ENCODE data around the gene SFT2D1. TPM values are rescaled to one million over a fixed set of nuclear protein-coding genes. Genes with fewer than 3 reads are reported as not detected.
"Not testable (repeated sequence)": the region's sequence is repeated elsewhere in the genome, so short reads cannot be mapped to it uniquely, and the experiment has no call there.

The SFT2D1 gene
- total RNA-seq, 2 experiments from 2014 or later, result 57.2 to 59.5 TPM

DNA sequence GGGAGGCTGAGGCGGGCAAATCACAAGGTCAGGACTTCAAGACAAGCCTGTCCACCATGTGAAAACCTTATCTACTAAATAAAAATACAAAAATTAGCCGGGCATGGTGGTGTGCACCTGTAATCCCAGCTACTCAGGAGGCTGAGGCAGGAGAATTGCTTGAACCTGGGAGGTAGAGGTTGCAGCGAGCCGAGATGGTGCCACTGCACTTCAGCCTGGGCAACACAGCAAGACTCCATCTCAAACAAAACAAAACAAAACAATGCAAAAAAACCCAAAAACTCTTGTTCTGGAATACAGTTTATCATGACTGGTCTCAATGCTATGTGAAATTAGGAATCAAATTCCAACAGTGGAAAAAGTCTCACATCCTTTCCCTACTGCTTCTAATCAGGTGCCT, 20.1 kb upstream of the SFT2D1 start:
- CTCF ChIA-PET, result interaction anchor here (1.0 kb wide), 1 partner anchor 19 kb away, joined by 4 read pairs; no protein-coding TSS in a partner anchor
- H3K27ac Mint-ChIP-seq; DNase-seq; H3K9me3 Mint-ChIP-seq; H3K4me1 Mint-ChIP-seq (ENCODE audit: low read depth); intact Hi-C loops (cut with micrococcal nuclease); POLR2A ChIA-PET; H3K4me3 Mint-ChIP-seq: not testable (repeated sequence)
- Mint-ChIP-seq H3K27me3 (peaks cover 14% of the 10 kb centered on the region), H3K36me3 (peaks cover 13% of the 10 kb centered on the region)

GRCh38 chr6:166361077-166361429, 18.7 kb upstream of the SFT2D1 start:
- intact Hi-C loops (cut with micrococcal nuclease), result no loop called here
- Mint-ChIP-seq H3K4me3 (no peak overlapping the region), H3K27ac (no peak overlapping the region), H3K27me3 (peaks cover 14% of the 10 kb centered on the region), H3K9me3 (peaks cover 6% of the 10 kb centered on the region), H3K4me1 (ENCODE audit: low read depth) (no peaks in the 10 kb centered on the region), H3K36me3 (peaks cover 11% of the 10 kb centered on the region)
- ChIA-PET CTCF (no interaction called here), POLR2A (no interaction called here)
- DNase-seq, result no peak

DNA sequence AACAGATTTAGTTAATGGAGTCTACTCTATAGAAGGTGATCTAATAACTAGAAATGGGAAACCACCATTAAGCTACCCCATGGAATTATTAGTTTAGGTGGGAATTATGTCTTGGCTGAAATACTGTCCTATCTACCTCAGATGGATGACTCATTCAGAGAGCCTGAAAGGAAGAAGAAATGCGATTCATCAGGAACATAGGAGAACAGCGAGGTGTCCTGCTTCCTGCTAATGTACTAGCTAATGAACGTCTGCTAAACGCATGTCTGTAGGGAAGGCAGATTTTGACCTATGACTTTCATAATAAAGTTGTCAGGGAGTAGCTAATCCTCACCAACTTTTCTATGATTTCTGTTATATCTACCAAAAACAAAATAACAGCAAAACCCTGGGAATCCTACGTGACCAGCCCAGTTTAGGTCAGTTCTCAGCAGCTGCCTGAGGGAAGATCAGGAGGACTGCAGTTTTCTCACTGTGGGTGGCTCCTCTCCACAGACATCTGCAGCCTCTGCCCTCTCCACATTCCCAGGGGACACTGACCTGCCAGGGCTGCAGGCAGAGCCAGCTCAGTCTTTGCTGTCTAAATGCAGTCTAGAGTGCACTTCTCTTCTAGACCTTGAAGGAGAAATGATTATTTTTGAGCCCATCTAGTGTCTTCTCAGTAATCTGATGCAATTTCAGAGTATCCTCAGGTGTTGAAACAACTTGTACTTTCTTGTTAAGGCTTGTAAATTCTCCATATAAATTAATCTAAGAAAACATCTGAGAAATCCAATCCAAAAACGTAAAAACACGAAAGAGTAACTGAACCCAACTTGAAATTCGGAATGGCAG, 18.1 kb upstream of the SFT2D1 start:
- POLR2A ChIA-PET, result no interaction called here

DNA sequence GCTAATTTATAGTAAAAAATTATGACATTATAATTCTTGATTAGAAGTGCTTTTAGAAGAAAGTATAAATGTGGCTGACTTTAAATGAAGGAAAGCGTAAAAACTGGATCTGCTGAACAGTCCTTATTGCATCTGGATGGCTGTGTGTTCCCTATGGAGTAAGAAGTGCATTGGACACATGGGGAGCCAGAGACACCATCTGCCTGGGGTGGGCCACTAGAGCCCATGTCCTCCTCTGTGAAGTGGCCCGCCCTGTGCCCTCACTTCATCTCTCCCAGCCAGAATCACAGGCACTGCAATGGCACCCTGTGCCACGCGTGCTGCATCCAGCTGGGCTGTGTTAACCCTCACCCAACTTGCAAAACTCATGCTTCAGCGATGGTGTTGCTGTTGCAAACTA, 13.2 kb upstream of the SFT2D1 start:
- H3K4me1 Mint-ChIP-seq (ENCODE audit: low read depth), result no peaks in the 10 kb centered on the region
- peaks cover 18% of the 10 kb centered on the region for H3K27me3 Mint-ChIP-seq
- H3K27ac Mint-ChIP-seq, result no peak overlapping the region
- CTCF ChIA-PET, result interaction anchor here (1.0 to 1.7 kb wide), 2 partner anchors 26 to 45 kb away, joined by 3 read pairs; no protein-coding TSS in a partner anchor
- DNase-seq, result no peak
- H3K9me3 Mint-ChIP-seq, result peaks cover 15% of the 10 kb centered on the region
- intact Hi-C loops (cut with micrococcal nuclease), result no loop called here
- POLR2A ChIA-PET, result no interaction called here
- no peak overlapping the region for H3K4me3 Mint-ChIP-seq
- peaks cover 3% of the 10 kb centered on the region for H3K36me3 Mint-ChIP-seq

More for the DNA sequence above, 18.1 kb upstream of the SFT2D1 start:
- CTCF ChIA-PET, result no interaction called here
- no peak overlapping the region for H3K4me3 Mint-ChIP-seq
- H3K9me3 Mint-ChIP-seq, result peaks cover 6% of the 10 kb centered on the region
- no peak for DNase-seq
- peaks cover 6% of the 10 kb centered on the region for H3K36me3 Mint-ChIP-seq
- H3K4me1 Mint-ChIP-seq (ENCODE audit: low read depth), result no peaks in the 10 kb centered on the region
- H3K27me3 Mint-ChIP-seq, result peaks cover 16% of the 10 kb centered on the region
- intact Hi-C loops (cut with micrococcal nuclease), result no loop called here
- no peak overlapping the region for H3K27ac Mint-ChIP-seq

DNA sequence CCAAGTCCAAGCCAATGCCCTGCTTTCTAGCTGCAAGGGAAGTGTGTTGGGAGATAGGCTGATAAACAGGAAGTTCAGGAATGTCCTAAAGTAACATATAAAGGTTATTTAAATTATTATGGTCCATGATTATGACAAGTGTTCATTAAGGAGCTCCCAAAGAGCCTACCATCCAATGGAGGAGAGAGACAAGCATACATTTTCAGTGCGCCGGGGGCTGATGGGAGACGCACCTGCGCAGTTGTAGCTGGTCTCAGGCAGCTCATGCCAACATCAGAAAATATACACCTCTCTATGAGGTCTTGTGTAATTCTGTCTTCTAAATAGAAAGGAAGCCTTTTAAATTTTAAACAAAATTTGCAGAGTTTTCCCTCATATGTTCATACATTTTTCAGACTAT, 12.6 kb upstream of the SFT2D1 start:
- Mint-ChIP-seq H3K27ac (no peak overlapping the region), H3K9me3 (peaks cover 20% of the 10 kb centered on the region), H3K27me3 (peaks cover 18% of the 10 kb centered on the region), H3K36me3 (peaks cover 3% of the 10 kb centered on the region), H3K4me1 (ENCODE audit: low read depth) (no peaks in the 10 kb centered on the region), H3K4me3 (no peak overlapping the region)
- ChIA-PET POLR2A (no interaction called here), CTCF (interaction anchor here (0.6 to 1.7 kb wide), 3 partner anchors 11 to 46 kb away, joined by 3 read pairs; no protein-coding TSS in a partner anchor)
- intact Hi-C loops (cut with micrococcal nuclease), result no loop called here
- no peak for DNase-seq

GRCh38 chr6:166354143-166354542, 11.8 kb upstream of the SFT2D1 start:
- DNase-seq, result no peak
- ChIA-PET POLR2A (no interaction called here), CTCF (no interaction called here)
- no peaks in the 10 kb centered on the region for H3K4me1 Mint-ChIP-seq (ENCODE audit: low read depth)
- H3K4me3 Mint-ChIP-seq, result no peak overlapping the region
- intact Hi-C loops (cut with micrococcal nuclease), result no loop called here
- H3K9me3 Mint-ChIP-seq, result peaks cover 25% of the 10 kb centered on the region
- H3K27me3 Mint-ChIP-seq, result peaks cover 12% of the 10 kb centered on the region
- H3K27ac Mint-ChIP-seq, result no peak overlapping the region
- H3K36me3 Mint-ChIP-seq, result peaks cover 3% of the 10 kb centered on the region

DNA sequence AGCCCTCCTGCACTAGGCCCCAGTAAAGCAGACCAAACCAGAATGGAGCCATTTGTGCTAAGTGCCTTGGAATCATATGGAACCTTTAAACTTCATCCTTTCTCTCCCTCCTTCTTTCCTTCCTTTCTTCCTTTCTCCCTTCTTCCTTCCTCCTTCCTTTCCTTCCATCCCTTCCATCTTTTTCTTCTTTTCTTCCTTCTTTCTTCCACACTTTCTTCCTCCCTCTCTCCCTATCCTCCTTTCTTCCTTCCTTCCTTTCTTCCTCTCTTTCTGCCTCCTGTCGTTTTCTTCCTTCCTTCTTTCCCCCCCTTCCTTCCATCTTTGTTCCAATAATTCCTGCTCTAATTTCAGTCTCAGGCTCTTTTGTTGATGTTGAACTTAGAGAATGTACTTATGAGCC, 11.2 kb upstream of the SFT2D1 start:
- H3K27ac Mint-ChIP-seq, result no peak overlapping the region

DNA sequence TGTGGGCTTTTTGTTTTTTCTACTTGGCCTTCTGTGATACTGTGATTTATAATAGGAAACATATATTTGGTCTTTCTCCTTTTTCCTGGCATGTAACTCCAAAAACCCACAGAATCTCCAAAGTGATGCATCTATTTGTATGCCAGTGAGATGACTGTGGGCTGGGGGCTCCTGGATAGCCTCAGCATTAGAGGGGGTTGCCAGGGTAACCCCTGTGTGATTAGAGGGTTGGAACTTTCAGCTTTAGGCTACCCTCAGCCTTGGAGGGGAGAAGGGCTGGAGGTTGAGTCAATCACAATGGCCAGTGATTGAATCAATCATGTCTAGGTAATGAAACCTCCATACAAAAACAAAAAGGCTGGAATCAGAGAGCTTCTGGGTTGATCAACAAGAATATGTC, 10.6 kb upstream of the SFT2D1 start:
- H3K4me3 Mint-ChIP-seq, result no peak overlapping the region
- H3K9me3 Mint-ChIP-seq, result peaks cover 25% of the 10 kb centered on the region
- H3K27me3 Mint-ChIP-seq, result peaks cover 6% of the 10 kb centered on the region
- no peak overlapping the region for H3K27ac Mint-ChIP-seq
- intact Hi-C loops (cut with micrococcal nuclease), result no loop called here
- peaks cover 4% of the 10 kb centered on the region for H3K36me3 Mint-ChIP-seq
- ChIA-PET POLR2A (no interaction called here), CTCF (no interaction called here)
- no peak for DNase-seq
- H3K4me1 Mint-ChIP-seq (ENCODE audit: low read depth), result peaks cover 7% of the 10 kb centered on the region

More for the DNA sequence above, 11.2 kb upstream of the SFT2D1 start:
- H3K27me3 Mint-ChIP-seq, result peaks cover 11% of the 10 kb centered on the region
- DNase-seq, result no peak
- H3K36me3 Mint-ChIP-seq, result peaks cover 4% of the 10 kb centered on the region
- peaks cover 25% of the 10 kb centered on the region for H3K9me3 Mint-ChIP-seq
- ChIA-PET CTCF (no interaction called here), POLR2A (no interaction called here)
- no peak overlapping the region for H3K4me3 Mint-ChIP-seq
- peaks cover 2% of the 10 kb centered on the region for H3K4me1 Mint-ChIP-seq (ENCODE audit: low read depth)
- intact Hi-C loops (cut with micrococcal nuclease), result no loop called here

DNA sequence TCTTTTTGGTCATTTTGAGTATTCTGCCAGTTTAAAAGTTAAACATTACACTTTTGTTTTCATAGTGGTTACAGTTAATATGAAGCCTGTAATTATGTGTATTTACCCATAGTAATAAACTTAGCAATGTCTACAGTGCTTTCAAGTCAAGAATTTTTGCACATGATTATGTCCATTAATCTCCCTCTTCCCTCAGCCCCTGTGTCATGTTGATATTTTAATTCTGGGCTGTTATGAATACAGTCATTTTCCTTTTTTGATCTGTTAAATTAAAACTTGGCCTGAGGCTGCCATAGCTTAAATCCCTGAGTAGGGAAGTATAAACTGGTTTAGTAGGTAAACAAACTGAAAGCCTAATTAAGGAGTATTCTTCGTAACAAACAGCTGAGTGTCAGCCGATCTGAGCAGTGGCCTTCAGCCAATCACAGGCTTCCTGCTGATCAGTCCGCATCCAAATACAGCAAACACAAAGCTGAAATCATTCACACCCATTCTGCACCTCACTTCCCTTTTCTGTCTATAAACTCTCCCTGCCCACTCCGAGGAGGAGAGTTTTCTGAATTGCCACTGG, 9.5 kb upstream of the SFT2D1 start:
- CTCF ChIA-PET, result interaction anchor here (0.6 kb wide), 1 partner anchor 49 kb away, joined by 3 read pairs; no protein-coding TSS in a partner anchor

DNA sequence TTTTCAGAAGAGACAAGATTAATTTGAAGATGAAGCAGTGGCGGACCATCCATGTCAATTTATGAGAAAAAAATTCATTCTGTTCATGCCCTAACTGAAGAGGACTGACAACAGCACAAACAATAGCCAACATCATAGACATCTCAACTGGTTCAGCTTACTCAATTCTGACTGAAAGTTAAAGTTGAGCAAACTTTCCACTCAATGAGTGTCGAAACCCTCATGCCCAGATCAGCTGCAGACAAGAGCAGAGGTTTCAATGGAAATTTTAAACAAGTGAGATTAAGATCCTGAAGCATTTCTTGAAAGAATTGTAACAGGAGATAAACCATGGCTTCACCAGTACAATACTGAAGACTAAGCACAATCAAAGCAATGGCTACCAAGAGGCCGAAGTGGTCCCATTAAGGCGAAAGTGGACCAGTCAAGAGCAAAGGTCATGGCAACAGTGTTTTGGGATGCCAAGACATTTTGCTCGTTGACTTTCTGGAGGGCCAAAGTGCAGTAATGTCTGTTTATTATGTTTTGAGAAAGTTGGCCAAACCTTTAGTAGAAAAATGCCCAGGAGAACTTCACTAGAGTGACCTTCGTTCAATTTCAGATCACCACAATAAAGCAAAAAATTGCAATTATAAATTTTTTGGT, 6.1 kb upstream of the SFT2D1 start:
- Mint-ChIP-seq H3K4me3 (no peak overlapping the region), H3K9me3 (peaks cover 25% of the 10 kb centered on the region), H3K36me3 (peaks cover 4% of the 10 kb centered on the region), H3K27me3 (peaks cover 2% of the 10 kb centered on the region), H3K4me1 (ENCODE audit: low read depth) (peaks cover 16% of the 10 kb centered on the region), H3K27ac (no peak overlapping the region)
- intact Hi-C loops (cut with micrococcal nuclease), result no loop called here
- ChIA-PET CTCF (no interaction called here), POLR2A (no interaction called here)
- DNase-seq, result no peak

More for the DNA sequence above, 9.5 kb upstream of the SFT2D1 start:
- intact Hi-C loops (cut with micrococcal nuclease), result no loop called here
- Mint-ChIP-seq H3K4me3 (no peak overlapping the region), H3K27ac (no peak overlapping the region), H3K36me3 (peaks cover 4% of the 10 kb centered on the region), H3K27me3 (peaks cover 4% of the 10 kb centered on the region), H3K4me1 (ENCODE audit: low read depth) (peaks cover 16% of the 10 kb centered on the region), H3K9me3 (peaks cover 25% of the 10 kb centered on the region)
- DNase-seq, result no peak
- POLR2A ChIA-PET, result no interaction called here

DNA sequence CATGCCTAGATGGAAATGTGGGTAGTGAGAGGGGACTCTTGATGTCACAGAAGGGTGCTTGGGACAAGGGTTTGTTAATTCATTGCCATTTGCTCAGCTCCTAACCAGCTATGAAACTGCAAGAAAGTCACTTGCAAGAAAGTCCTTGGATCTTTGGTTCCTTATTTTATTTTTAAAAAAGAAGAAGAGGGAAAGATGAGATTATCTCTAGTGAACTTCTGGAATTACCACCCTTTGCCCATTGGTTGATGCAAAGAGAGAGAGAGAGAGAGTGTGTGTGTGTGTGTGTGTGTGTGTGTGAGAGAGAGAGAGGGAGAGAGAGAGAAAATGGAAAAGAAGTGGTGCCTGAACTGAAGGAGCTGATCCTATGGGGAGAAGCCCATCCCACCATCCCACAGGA, 4.6 kb upstream of the SFT2D1 start:
- no peak overlapping the region for H3K27ac Mint-ChIP-seq
- intact Hi-C loops (cut with micrococcal nuclease), result no loop called here
- no peak for DNase-seq
- no peak overlapping the region for H3K4me3 Mint-ChIP-seq
- H3K9me3 Mint-ChIP-seq, result peaks cover 25% of the 10 kb centered on the region
- ChIA-PET POLR2A (no interaction called here), CTCF (interaction anchor here (1.1 to 1.2 kb wide), 2 partner anchors 35 to 54 kb away, joined by 3 to 4 read pairs; no protein-coding TSS in a partner anchor)
- H3K27me3 Mint-ChIP-seq, result peaks cover 2% of the 10 kb centered on the region
- H3K4me1 Mint-ChIP-seq (ENCODE audit: low read depth), result peaks cover 18% of the 10 kb centered on the region
- peaks cover 4% of the 10 kb centered on the region for H3K36me3 Mint-ChIP-seq

DNA sequence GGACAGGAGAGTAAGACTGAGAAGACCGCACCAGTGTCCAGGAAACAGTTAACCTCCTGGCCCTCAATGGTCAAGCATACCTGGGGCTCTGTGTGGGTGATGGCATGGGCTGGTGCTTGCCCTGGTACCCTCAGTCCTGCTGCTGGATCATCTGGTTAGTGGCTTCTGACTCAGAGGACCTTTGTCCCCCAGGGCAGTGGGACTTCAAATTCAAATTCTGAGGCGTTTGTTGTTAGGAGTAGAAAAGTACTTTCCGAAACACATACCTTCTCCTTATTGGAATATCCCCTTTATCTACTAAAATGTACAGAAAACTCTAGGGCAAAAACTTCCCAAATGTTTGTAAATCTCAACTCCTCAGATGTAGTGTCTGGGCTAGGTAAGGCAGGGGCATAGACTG, 4.1 kb upstream of the SFT2D1 start:
- POLR2A ChIA-PET, result no interaction called here
- Mint-ChIP-seq H3K4me1 (ENCODE audit: low read depth) (peaks cover 19% of the 10 kb centered on the region), H3K9me3 (peaks cover 23% of the 10 kb centered on the region), H3K36me3 (peaks cover 7% of the 10 kb centered on the region), H3K4me3 (no peak overlapping the region), H3K27ac (no peak overlapping the region), H3K27me3 (peaks cover 2% of the 10 kb centered on the region)
- DNase-seq, result no peak
- intact Hi-C loops (cut with micrococcal nuclease), result no loop called here
- CTCF ChIA-PET, result interaction anchor here (1.1 to 1.2 kb wide), 2 partner anchors 35 to 54 kb away, joined by 3 to 4 read pairs; no protein-coding TSS in a partner anchor

Data from activated CD4-positive, alpha-beta memory T cell treated with anti-CD3 and anti-CD28 coated beads for 36 hours (primary cell).